Suprapubic skin (tissue), 4 donors: Measurements from ENCODE around the gene GCNT2. TPM values are rescaled to one million over a fixed set of nuclear protein-coding genes. Genes with fewer than 3 reads are reported as not detected.

ENCODE experiments used
- DNase-seq, 2 donors: peaks; one replicate each; pipeline ENCODE4 v3.0.0-alpha.2; 2019; ENCODE audit warnings: low spot score in 2 of 2
- H3K27ac ChIP-seq: fragments of 200-600 bp; sonication (generic); one replicate; pipeline ENCODE4 v1.5.1; 2019
- H3K27me3 ChIP-seq: fragments of 200-600 bp; sonication (generic); one replicate; pipeline ENCODE4 v1.5.1; 2019
- H3K36me3 ChIP-seq: fragments of 200-600 bp; sonication (generic); one replicate; pipeline ENCODE4 v1.5.1; 2019
- H3K4me1 ChIP-seq: fragments of 200-600 bp; sonication (generic); one replicate; pipeline ENCODE4 v1.5.1; 2019
- H3K4me3 ChIP-seq: fragments of 200-600 bp; sonication (generic); one replicate; pipeline ENCODE4 v1.5.1; 2019; ENCODE audit warnings: mild to moderate bottlenecking
- H3K9me3 ChIP-seq: fragments of 200-600 bp; sonication (generic); one replicate; pipeline ENCODE4 v1.5.1; 2019
- EP300 ChIP-seq: sonication (generic); formaldehyde crosslinking; IDR thresholded peaks from one replicate; pipeline ENCODE4 v1.6.1; 2017; ENCODE audit warnings: antibody characterized with exemption
- POLR2A ChIP-seq, 2 donors: fragments of 450-650 bp; IDR thresholded peaks; one replicate each; pipeline ENCODE4 v1.6.1; 2017; ENCODE audit warnings: antibody characterized with exemption in 2 of 2, mild to moderate bottlenecking in 2 of 2, moderate library complexity in 2 of 2
- POLR2AphosphoS5 ChIP-seq, 3 donors: sonication (generic); formaldehyde crosslinking; IDR thresholded peaks; one replicate each; pipeline ENCODE4 v1.6.1; 2017; ENCODE audit warnings: antibody characterized with exemption in 3 of 3
- WGBS: methylation state at CpG from one replicate; pipeline ENCODE4 v1.1.5; 2018; 5-methylcytosine and 5-hydroxymethylcytosine counted together
- total RNA-seq, 4 donors: library from RNA; depleted of rRNA; stranded (reverse); fragments of >200 nt; gene quantifications; one replicate each; pipeline ENCODE4 v1.1.0, GENCODE V29; 2016
- TF ChIP-seq, protein P1 (sequence below), 2 donors: fragments of 200-600 bp in 1 of 2; fragments of 450-650 bp in 1 of 2; sonication (generic) in 1 of 2; IDR thresholded peaks; one replicate each; pipeline ENCODE4 v1.5.1; 2016 to 2019; ENCODE audit warnings: antibody characterized with exemption in 2 of 2, mild to moderate bottlenecking in 1 of 2, moderate library complexity in 1 of 2

Gene GCNT2
- total RNA-seq, 4 donors from 2014 or later = 8.0 to 37.4 (median 14.4) TPM

DNA sequence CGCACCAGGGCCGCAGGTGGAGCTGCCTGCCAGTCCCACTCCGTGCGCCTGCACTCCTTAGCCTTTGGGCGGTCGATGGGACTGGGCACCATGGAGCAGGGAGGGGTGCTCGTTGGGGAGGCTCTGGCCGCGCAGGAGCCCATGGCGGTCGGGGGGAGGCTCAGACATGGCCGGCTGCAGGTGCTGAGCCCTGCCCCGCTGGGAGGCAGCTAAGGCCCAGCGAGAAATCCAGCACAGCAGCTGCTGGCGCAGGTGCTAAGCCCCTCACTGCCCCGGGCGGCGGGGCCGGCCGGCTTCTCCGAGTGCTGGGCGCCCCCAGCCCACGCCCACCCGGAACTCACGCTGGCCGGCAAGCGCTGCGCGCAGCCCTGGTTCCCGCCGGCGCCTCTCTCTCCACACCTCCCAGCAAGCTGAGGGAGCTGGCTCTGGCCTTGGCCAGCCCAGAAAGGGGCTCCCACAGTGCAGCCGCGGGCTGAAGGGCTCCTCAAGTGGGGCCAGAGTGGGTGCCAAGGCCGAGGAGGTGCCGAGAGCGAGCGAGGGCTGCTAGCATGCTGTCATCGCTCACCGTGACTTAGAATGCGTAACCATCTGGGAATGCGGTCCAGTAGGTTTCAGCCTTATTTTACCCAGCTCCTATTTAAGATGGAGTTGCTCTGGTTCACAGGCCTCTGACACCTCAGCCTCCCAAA, 96.0 kb downstream of the GCNT2 start:
- DNase-seq = no peak
- WGBS = 97% methylated on average over 18 of the region's 42 CpGs
- H3K36me3 ChIP-seq = peaks cover 5% of the 10 kb centered on the region
- H3K27me3 ChIP-seq = no peaks in the 10 kb centered on the region
- H3K4me1 ChIP-seq = no peaks in the 10 kb centered on the region
- no peak overlapping the region for H3K4me3 ChIP-seq
- no peak overlapping the region for H3K27ac ChIP-seq
- TF ChIP-seq POLR2A (IDR thresholded peaks at IDR 0.05) (no peak), POLR2AphosphoS5 (IDR thresholded peaks at IDR 0.05) (no peak), EP300 (no peak)
- TF ChIP-seq, protein P1, sequence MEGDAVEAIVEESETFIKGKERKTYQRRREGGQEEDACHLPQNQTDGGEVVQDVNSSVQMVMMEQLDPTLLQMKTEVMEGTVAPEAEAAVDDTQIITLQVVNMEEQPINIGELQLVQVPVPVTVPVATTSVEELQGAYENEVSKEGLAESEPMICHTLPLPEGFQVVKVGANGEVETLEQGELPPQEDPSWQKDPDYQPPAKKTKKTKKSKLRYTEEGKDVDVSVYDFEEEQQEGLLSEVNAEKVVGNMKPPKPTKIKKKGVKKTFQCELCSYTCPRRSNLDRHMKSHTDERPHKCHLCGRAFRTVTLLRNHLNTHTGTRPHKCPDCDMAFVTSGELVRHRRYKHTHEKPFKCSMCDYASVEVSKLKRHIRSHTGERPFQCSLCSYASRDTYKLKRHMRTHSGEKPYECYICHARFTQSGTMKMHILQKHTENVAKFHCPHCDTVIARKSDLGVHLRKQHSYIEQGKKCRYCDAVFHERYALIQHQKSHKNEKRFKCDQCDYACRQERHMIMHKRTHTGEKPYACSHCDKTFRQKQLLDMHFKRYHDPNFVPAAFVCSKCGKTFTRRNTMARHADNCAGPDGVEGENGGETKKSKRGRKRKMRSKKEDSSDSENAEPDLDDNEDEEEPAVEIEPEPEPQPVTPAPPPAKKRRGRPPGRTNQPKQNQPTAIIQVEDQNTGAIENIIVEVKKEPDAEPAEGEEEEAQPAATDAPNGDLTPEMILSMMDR (IDR thresholded peaks at IDR 0.05) = no peak
- H3K9me3 ChIP-seq = no peaks in the 10 kb centered on the region

DNA sequence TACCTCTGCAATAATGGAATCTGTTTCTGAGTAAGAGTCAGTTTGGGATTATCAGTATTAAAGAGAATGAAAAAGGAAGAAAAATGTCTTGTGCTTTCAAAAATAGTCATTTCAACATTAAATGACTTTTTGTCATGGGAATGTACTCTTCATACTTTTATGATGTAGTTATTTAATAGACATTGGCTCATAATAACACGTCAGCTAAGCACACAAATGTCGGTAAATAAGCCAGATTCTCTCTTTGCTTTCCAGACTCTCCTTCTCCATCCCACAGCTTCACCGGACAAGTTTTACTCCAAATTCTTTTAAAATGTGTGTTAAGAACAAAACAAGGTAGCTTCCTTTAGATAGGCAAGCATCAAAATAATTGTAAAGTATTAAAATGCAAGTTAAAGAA, 97.3 kb downstream of the GCNT2 start:
- H3K4me1 ChIP-seq = no peaks in the 10 kb centered on the region
- no peaks in the 10 kb centered on the region for H3K9me3 ChIP-seq
- no peaks in the 10 kb centered on the region for H3K27me3 ChIP-seq
- peaks cover 5% of the 10 kb centered on the region for H3K36me3 ChIP-seq
- H3K4me3 ChIP-seq = no peak overlapping the region
- no peak for DNase-seq
- no peak for TF ChIP-seq POLR2A (IDR thresholded peaks at IDR 0.05)
- TF ChIP-seq, protein P1 (IDR thresholded peaks at IDR 0.05) = no peak
- no peak for TF ChIP-seq POLR2AphosphoS5 (IDR thresholded peaks at IDR 0.05)
- TF ChIP-seq EP300 = no peak
- 78% methylated on average over 3 of the region's 3 CpGs for WGBS
- no peak overlapping the region for H3K27ac ChIP-seq

DNA sequence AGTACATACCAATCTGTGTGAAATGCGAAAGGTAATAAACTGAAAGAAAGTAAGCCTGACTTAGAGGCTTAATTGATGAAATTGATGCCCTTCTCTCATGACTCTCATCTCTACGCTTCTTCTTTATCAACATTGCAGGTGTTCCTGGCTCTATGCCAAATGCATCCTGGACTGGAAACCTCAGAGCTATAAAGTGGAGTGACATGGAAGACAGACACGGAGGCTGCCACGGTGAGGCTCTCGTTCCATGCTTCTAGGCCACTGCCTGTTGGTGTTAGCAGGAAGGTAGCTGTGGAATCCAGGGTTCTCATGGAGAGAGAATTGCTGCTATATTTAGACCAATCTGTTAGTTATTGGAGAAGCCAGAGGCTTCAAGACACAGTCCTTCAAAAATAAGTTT, 100.1 kb downstream of the GCNT2 start:
- DNase-seq = no peak
- TF ChIP-seq EP300 (no peak), POLR2A (IDR thresholded peaks at IDR 0.05) (no peak), POLR2AphosphoS5 (IDR thresholded peaks at IDR 0.05) (no peak)
- TF ChIP-seq, protein P1 (IDR thresholded peaks at IDR 0.05) = no peak
- no peaks in the 10 kb centered on the region for H3K4me1 ChIP-seq
- no peaks in the 10 kb centered on the region for H3K27me3 ChIP-seq
- H3K9me3 ChIP-seq = no peaks in the 10 kb centered on the region
- WGBS = 81% methylated on average over 5 of the region's 5 CpGs
- H3K27ac ChIP-seq = no peak overlapping the region
- peaks cover 5% of the 10 kb centered on the region for H3K36me3 ChIP-seq
- no peak overlapping the region for H3K4me3 ChIP-seq

DNA sequence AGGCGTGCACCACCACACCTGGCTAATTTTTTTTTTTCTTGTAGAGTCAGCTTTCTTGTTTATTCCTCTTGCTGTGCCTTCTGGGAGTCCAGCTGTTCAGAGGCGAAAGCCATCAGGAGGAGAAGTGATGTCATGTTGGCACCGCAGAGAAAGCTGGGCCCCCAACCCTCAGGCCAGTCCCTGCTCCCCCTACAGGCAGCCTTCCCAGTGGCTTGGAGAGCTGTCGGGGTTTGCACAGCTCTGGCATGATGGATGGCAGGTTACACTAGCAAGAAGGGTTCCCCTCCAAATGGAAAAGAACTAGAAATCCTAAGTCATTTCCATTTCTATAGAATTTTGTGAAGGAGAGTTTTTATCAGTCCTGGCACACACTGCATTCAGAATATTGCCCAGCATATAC, 100.7 kb downstream of the GCNT2 start:
- TF ChIP-seq POLR2AphosphoS5 (IDR thresholded peaks at IDR 0.05) (no peak), EP300 (no peak), POLR2A (IDR thresholded peaks at IDR 0.05) (no peak)
- TF ChIP-seq, protein P1 (IDR thresholded peaks at IDR 0.05) = no peak
- peaks cover 6% of the 10 kb centered on the region for H3K36me3 ChIP-seq
- no peaks in the 10 kb centered on the region for H3K4me1 ChIP-seq
- 96% methylated on average over 4 of the region's 4 CpGs for WGBS
- H3K27ac ChIP-seq = no peak overlapping the region
- H3K4me3 ChIP-seq = no peak overlapping the region
- no peak for DNase-seq
- H3K27me3 ChIP-seq = no peaks in the 10 kb centered on the region
- H3K9me3 ChIP-seq = no peaks in the 10 kb centered on the region

DNA sequence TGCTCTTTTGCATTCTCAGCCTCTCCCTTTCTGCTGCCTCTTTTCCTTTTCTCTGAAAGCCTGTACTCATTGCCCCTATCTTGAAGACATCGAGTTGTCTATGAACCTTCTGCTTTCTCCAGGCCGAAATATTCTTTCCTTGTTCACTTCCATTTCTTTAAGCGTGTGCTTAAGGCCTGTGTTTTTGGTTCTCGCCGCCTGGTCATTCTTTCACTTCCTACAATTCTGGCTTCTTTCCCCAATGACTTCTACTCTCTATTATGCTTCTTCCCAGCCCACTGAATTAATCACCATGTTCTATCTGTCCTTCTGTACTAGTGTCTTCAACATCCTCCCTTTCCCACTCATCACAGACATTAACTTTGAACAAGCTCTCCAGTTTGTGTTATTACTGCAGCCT, 103.7 kb downstream of the GCNT2 start:
- H3K9me3 ChIP-seq = no peaks in the 10 kb centered on the region
- 83% methylated on average over 5 of the region's 5 CpGs for WGBS
- TF ChIP-seq, protein P1 (IDR thresholded peaks at IDR 0.05) = no peak
- no peak for TF ChIP-seq POLR2A (IDR thresholded peaks at IDR 0.05)
- no peak for TF ChIP-seq POLR2AphosphoS5 (IDR thresholded peaks at IDR 0.05)
- TF ChIP-seq EP300 = no peak
- no peaks in the 10 kb centered on the region for H3K27me3 ChIP-seq
- H3K27ac ChIP-seq = no peak overlapping the region
- H3K36me3 ChIP-seq = peaks cover 10% of the 10 kb centered on the region
- no peaks in the 10 kb centered on the region for H3K4me1 ChIP-seq
- no peak for DNase-seq
- no peak overlapping the region for H3K4me3 ChIP-seq
